Measurements from ENCODE around the gene PSAT1. TPM values are rescaled to one million over a fixed set of nuclear protein-coding genes. Genes with fewer than 3 reads are reported as not detected.
A peak's percentile ranks its signal among the peaks of the same experiment; 100 is the strongest.

PSAT1 gene
- total RNA-seq, 2 experiments from 2014 or later, result 174 to 182 TPM

GRCh38 chr9:78298046-78298765 is 1.3 kb downstream of the PSAT1 start:
- POLR2A ChIA-PET, result interaction anchor here (0.7 to 2.6 kb wide), 8 partner anchors 13 to 276 kb away, joined by 3 to 36 read pairs (median 4); partner anchors contain the start of gene CEP78

DNA sequence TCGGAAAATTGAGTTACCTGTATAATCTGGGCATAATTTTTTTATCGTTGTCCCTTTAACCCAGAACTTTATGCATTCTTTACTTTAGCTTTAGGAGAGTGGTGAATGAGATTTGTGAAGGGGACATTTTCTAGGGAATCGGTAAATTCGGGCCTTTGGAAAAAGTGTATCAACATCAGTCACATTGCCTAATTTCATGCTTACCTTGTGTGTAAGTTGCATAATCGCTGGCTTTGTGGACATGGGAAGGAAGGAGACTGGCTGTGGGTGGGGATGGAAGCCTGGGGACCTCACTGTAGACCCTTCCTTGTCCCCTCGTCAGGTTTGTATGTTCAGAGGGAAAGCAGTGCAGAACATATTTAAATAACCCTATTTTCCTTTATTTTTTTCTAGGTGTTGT is 3.3 kb downstream of the PSAT1 start:
- DNase-seq (no peak), ATAC-seq (no peak)
- CTCF ChIA-PET, result no interaction called here
- no peak for TF ChIP-seq CTCF (IDR thresholded peaks at IDR 0.05)
- intact Hi-C loops (cut with micrococcal nuclease), result no loop called here
- Mint-ChIP-seq H3K27ac (peak overlapping the region; percentile 16), H3K36me3 (ENCODE audit: low read depth) (peaks cover 61% of the 10 kb centered on the region), H3K4me1 (ENCODE audit: low read depth) (peaks cover 32% of the 10 kb centered on the region), H3K4me3 (peak overlapping the region; percentile 10), H3K9me3 (no peaks in the 10 kb centered on the region), H3K27me3 (no peaks in the 10 kb centered on the region)
- POLR2A ChIA-PET, result interaction anchor here (1.6 to 2.1 kb wide), 2 partner anchors 13 to 36 kb away, joined by 4 to 10 read pairs; no protein-coding TSS in a partner anchor

More at GRCh38 chr9:78298046-78298765, 1.3 kb downstream of the PSAT1 start:
- no peak for TF ChIP-seq CTCF (IDR thresholded peaks at IDR 0.05)
- no peaks in the 10 kb centered on the region for H3K9me3 Mint-ChIP-seq
- DNase-seq (peak; percentile 40), ATAC-seq (no peak)
- CTCF ChIA-PET, result interaction anchor here (0.5 to 2.3 kb wide), 5 partner anchors 11 to 957 kb away, joined by 3 to 9 read pairs (median 5); no protein-coding TSS in a partner anchor
- H3K27ac Mint-ChIP-seq, result peak overlapping the region; percentile 99
- H3K4me1 Mint-ChIP-seq (ENCODE audit: low read depth), result peaks cover 35% of the 10 kb centered on the region
- peaks cover 43% of the 10 kb centered on the region for H3K36me3 Mint-ChIP-seq (ENCODE audit: low read depth)
- peak overlapping the region; percentile 90 for H3K4me3 Mint-ChIP-seq
- no peaks in the 10 kb centered on the region for H3K27me3 Mint-ChIP-seq
- intact Hi-C loops (cut with micrococcal nuclease), result no loop called here

DNA sequence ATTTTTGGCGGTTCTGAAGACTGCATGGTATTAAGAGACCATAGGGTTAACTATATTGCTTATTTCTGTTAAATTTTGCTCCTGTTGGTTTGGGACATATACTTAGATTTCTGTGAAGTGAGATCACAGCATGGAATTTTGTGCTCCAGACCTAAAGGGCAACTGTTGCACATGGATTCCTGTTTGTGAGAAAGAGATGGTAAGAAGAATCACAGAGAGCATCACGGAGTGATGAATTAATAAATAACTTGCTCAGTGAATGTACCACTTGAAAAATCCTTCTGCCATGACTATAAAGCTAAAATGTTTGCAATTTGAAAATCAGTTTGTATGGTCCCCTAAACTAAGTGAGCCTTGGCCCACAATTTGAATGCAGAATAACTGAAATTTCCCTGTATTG is 4.5 kb downstream of the PSAT1 start:
- Mint-ChIP-seq H3K36me3 (ENCODE audit: low read depth) (peaks cover 73% of the 10 kb centered on the region), H3K27me3 (no peaks in the 10 kb centered on the region), H3K9me3 (no peaks in the 10 kb centered on the region), H3K27ac (no peak overlapping the region), H3K4me3 (no peak overlapping the region), H3K4me1 (ENCODE audit: low read depth) (peaks cover 23% of the 10 kb centered on the region)
- intact Hi-C loops (cut with micrococcal nuclease), result no loop called here
- TF ChIP-seq CTCF (IDR thresholded peaks at IDR 0.05), result no peak
- ATAC-seq (no peak), DNase-seq (no peak)
- ChIA-PET CTCF (no interaction called here), POLR2A (interaction anchor here (1.2 kb wide), 1 partner anchor 29 kb away, joined by 3 read pairs; no protein-coding TSS in a partner anchor)

DNA sequence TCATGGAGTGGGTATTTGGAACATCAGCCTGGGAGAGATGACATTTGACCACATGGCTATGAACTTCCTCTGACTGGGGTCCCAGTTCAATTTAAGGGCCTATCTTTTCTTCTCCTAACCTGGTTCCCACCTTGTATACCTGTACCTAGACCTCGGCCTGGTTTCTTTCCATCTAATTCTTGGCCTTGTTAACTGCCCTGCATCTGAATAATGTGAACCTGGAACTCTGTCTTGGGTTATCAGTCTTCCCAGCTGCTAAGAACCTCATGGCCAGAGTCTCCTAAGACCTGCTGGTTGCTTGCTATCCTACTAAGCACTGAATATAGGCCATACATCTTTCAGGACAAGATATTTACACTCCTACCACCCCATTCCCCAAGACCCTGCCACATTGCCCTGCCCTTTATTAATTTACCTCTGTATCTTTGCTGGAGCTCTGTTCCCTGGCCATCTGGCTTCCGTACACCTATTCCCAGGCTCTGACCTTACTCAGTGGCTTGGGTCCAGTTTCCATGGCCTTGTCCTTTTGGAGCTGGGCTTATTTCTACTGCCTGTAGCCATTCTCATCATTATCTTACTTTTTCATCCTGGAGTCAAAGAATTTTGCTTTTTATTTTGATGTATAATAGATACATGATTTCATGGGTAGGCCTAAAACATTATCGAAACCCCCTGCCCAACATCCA is 6.6 kb downstream of the PSAT1 start:
- Mint-ChIP-seq H3K27me3 (no peaks in the 10 kb centered on the region), H3K36me3 (ENCODE audit: low read depth) (peaks cover 77% of the 10 kb centered on the region), H3K4me1 (ENCODE audit: low read depth) (peaks cover 15% of the 10 kb centered on the region), H3K27ac (no peak overlapping the region), H3K4me3 (no peak overlapping the region), H3K9me3 (no peaks in the 10 kb centered on the region)
- no peak for TF ChIP-seq CTCF (IDR thresholded peaks at IDR 0.05)
- ATAC-seq (no peak), DNase-seq (no peak)
- POLR2A ChIA-PET, result interaction anchor here (0.7 to 2.1 kb wide), 3 partner anchors 10 to 14 kb away, joined by 3 to 9 read pairs (median 5); no protein-coding TSS in a partner anchor
- CTCF ChIA-PET, result no interaction called here
- intact Hi-C loops (cut with micrococcal nuclease), result no loop called here

Measured in activated CD8-positive, alpha-beta T cell treated with anti-CD3 and anti-CD28 coated beads for 36 hours (primary cell).